GM23338 (cell line): ENCODE data around the gene HNF4A.

Experiments
- CTCF ChIP-seq, 2 experiments: fragments of 200-600 bp in 1 of 2; sonication (generic) in 1 of 2; conservative IDR thresholded peaks; 2 replicates each; pipeline versions ENCODE4 v1.5.1 to v1.6.1; 2016 to 2017; ENCODE audit warnings: antibody characterized with exemption in 2 of 2, low read depth in 2 of 2, mild to moderate bottlenecking in 2 of 2, moderate library complexity in 1 of 2
- EZH2phosphoT487 ChIP-seq: fragments of 200-600 bp; sonication (generic); IDR thresholded peaks from one replicate; pipeline ENCODE4 v1.8.1; 2018; ENCODE audit warnings: antibody characterized with exemption; ENCODE audit not compliant: unreplicated experiment
- JUNB ChIP-seq: IDR thresholded peaks from one replicate; pipeline ENCODE4 v1.6.1; 2016; ENCODE audit warnings: antibody characterized with exemption; ENCODE audit not compliant: unreplicated experiment
- REST ChIP-seq: IDR thresholded peaks from one replicate; pipeline ENCODE4 v1.6.1; 2018; ENCODE audit warnings: antibody characterized with exemption; ENCODE audit not compliant: unreplicated experiment
- STAT1 ChIP-seq: IDR thresholded peaks from one replicate; pipeline ENCODE4 v1.6.1; 2016; ENCODE audit warnings: antibody characterized with exemption; ENCODE audit not compliant: unreplicated experiment

GRCh38 chr20:44355498-44356352 is at the start of gene HNF4A:
- TF ChIP-seq EZH2phosphoT487 = no peak
- TF ChIP-seq REST = no peak
- no peak for TF ChIP-seq CTCF (conservative IDR thresholded peaks at IDR 0.05; ENCODE audit: low read depth in 2 of 2)
- no peak for TF ChIP-seq STAT1
- no peak for TF ChIP-seq JUNB
